Effector memory CD8-positive, alpha-beta T cell (primary cell): ENCODE data around the gene CRACR2A.
A peak's percentile ranks its signal among the peaks of the same experiment; 100 is the strongest.

Experiments
- ATAC-seq: fragments of 150-1000 bp; cut with Tn5 transposase; replicated peaks from 2 replicates; pipeline ENCODE4 v1.10.0; 2021; ENCODE audit warnings: mild to moderate bottlenecking, moderate library complexity
- DNase-seq, 3 experiments: peaks; one replicate each; pipeline ENCODE4 v3.0.0; 2021
- H3K27ac Mint-ChIP-seq, 2 donors: one replicate each; pipeline ENCODE4 v1.8.0; 2022; ENCODE audit warnings: mild to moderate bottlenecking in 2 of 2, mixed read lengths in 2 of 2, moderate library complexity in 2 of 2
- H3K27me3 Mint-ChIP-seq, 2 donors: one replicate each; pipeline ENCODE4 v1.8.0; 2022; ENCODE audit warnings: mixed read lengths in 2 of 2
- H3K36me3 Mint-ChIP-seq: one replicate; pipeline ENCODE4 v1.8.0; 2022; ENCODE audit warnings: mild to moderate bottlenecking, moderate library complexity, mixed read lengths; ENCODE audit not compliant: insufficient read depth
- H3K4me1 Mint-ChIP-seq, 2 donors: one replicate each; pipeline ENCODE4 v1.8.0; 2022; ENCODE audit warnings: low read depth in 2 of 2, mixed read lengths in 2 of 2
- H3K4me3 Mint-ChIP-seq, 2 donors: one replicate each; pipeline ENCODE4 v1.8.0; 2022; ENCODE audit warnings: mild to moderate bottlenecking in 2 of 2, mixed read lengths in 2 of 2, moderate library complexity in 2 of 2
- H3K9me3 Mint-ChIP-seq, 2 donors: one replicate each; pipeline ENCODE4 v1.8.0; 2022; ENCODE audit warnings: mixed read lengths in 2 of 2
- total RNA-seq, 9 experiments: gene quantifications; one replicate each; lab custom pipeline; 2026; lab: John Stamatoyannopoulos, UW

Gene CRACR2A, protein sequence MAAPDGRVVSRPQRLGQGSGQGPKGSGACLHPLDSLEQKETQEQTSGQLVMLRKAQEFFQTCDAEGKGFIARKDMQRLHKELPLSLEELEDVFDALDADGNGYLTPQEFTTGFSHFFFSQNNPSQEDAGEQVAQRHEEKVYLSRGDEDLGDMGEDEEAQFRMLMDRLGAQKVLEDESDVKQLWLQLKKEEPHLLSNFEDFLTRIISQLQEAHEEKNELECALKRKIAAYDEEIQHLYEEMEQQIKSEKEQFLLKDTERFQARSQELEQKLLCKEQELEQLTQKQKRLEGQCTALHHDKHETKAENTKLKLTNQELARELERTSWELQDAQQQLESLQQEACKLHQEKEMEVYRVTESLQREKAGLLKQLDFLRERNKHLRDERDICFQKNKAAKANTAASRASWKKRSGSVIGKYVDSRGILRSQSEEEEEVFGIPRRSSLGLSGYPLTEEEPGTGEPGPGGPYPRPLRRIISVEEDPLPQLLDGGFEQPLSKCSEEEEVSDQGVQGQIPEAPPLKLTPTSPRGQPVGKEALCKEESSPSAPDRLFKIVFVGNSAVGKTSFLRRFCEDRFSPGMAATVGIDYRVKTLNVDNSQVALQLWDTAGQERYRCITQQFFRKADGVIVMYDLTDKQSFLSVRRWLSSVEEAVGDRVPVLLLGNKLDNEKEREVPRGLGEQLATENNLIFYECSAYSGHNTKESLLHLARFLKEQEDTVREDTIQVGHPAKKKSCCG
- total RNA-seq: 35.8 to 94.5 (median 46.7) reads per million in 9 experiments

- H3K36me3 Mint-ChIP-seq: peaks cover 41% of the 10 kb centered on the region
- peaks cover 45 to 47% of the 10 kb centered on the region in 2 donors for H3K4me1 Mint-ChIP-seq
- DNase-seq (peak; percentile 84 to 86 (median 85)), ATAC-seq (peak; percentile 76)
- H3K4me3 Mint-ChIP-seq: peak within 1 kb of the TSS; percentile 81 to 85
- H3K27me3 Mint-ChIP-seq: no peaks in the 10 kb centered on the region
- peak within 1 kb of the TSS; percentile 96 to 99 for H3K27ac Mint-ChIP-seq
- H3K9me3 Mint-ChIP-seq: no peaks in the 10 kb centered on the region
These were observed at the start of gene CRACR2A for GRCh38 chr12:3752741-3753486. TSS of gene CRACR2A (minus strand) at chr12:3753109. CDS start at chr12:3696999, 56,110 bp downstream.

GRCh38 chr12:3797531-3798048 lies 44.7 kb upstream of the CRACR2A start:
- Mint-ChIP-seq H3K9me3 (no peaks in the 10 kb centered on the region), H3K36me3 (peaks cover 8% of the 10 kb centered on the region), H3K4me1 (peaks cover 4% of the 10 kb centered on the region in 2 donors), H3K27me3 (no peaks in the 10 kb centered on the region), H3K27ac (peak overlapping the region in 1 of 2 donors; percentile 6), H3K4me3 (no peak overlapping the region)
- ATAC-seq (no peak), DNase-seq (no peak)

- Mint-ChIP-seq H3K9me3 (no peaks in the 10 kb centered on the region), H3K27ac (no peak overlapping the region), H3K4me3 (no peak overlapping the region), H3K27me3 (no peaks in the 10 kb centered on the region), H3K4me1 (peaks cover 0 to 4% of the 10 kb centered on the region in 2 donors), H3K36me3 (peaks cover 8% of the 10 kb centered on the region)
- no peak for DNase-seq
- no peak for ATAC-seq
These were observed 42.7 kb upstream of the CRACR2A start for GRCh38 chr12:3795492-3796133.

GRCh38 chr12:3795066-3795465 lies 42.2 kb upstream of the CRACR2A start:
- no peak for DNase-seq
- no peak overlapping the region for H3K4me3 Mint-ChIP-seq
- ATAC-seq: no peak
- no peak overlapping the region for H3K27ac Mint-ChIP-seq
- H3K9me3 Mint-ChIP-seq: no peaks in the 10 kb centered on the region
- peaks cover 0 to 4% of the 10 kb centered on the region in 2 donors for H3K4me1 Mint-ChIP-seq
- H3K36me3 Mint-ChIP-seq: peaks cover 8% of the 10 kb centered on the region
- H3K27me3 Mint-ChIP-seq: no peaks in the 10 kb centered on the region

- Mint-ChIP-seq H3K9me3 (no peaks in the 10 kb centered on the region), H3K4me1 (peaks cover 0 to 3% of the 10 kb centered on the region in 2 donors), H3K36me3 (peaks cover 2% of the 10 kb centered on the region), H3K27ac (no peak overlapping the region), H3K27me3 (no peaks in the 10 kb centered on the region), H3K4me3 (no peak overlapping the region)
- ATAC-seq (no peak), DNase-seq (no peak)
These were observed 39.8 kb upstream of the CRACR2A start for GRCh38 chr12:3792623-3793288.

- DNase-seq (no peak), ATAC-seq (no peak)
- Mint-ChIP-seq H3K4me1 (no peaks in the 10 kb centered on the region), H3K4me3 (no peak overlapping the region), H3K9me3 (no peaks in the 10 kb centered on the region), H3K36me3 (no peaks in the 10 kb centered on the region), H3K27ac (no peak overlapping the region), H3K27me3 (no peaks in the 10 kb centered on the region)
These were observed 38.5 kb upstream of the CRACR2A start for GRCh38 chr12:3791256-3791874.

DNA sequence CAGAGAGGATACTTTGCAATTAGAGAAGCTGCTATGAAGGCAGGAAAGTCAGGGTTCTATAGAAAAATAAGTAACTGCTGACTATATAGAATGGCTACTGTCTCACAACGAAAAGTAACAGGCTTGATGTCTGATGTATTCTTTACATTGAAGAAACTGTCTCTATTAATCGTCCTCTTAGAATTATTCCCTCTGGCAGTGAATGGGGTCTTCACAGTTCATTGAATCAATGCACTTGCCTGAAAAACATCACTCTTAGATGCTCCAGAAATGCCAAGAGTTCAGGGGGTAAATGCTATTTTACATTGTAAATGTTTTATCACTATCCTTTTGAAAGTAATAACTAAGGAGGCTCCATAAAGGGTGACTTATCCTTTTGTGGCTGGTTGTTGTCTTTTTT lies 37.7 kb upstream of the CRACR2A start:
- H3K4me3 Mint-ChIP-seq: no peak overlapping the region
- no peak overlapping the region for H3K27ac Mint-ChIP-seq
- DNase-seq (no peak), ATAC-seq (no peak)
- no peaks in the 10 kb centered on the region for H3K4me1 Mint-ChIP-seq
- H3K27me3 Mint-ChIP-seq: no peaks in the 10 kb centered on the region
- H3K9me3 Mint-ChIP-seq: no peaks in the 10 kb centered on the region
- H3K36me3 Mint-ChIP-seq: no peaks in the 10 kb centered on the region

- DNase-seq: no peak
- no peak overlapping the region for H3K4me3 Mint-ChIP-seq
- no peaks in the 10 kb centered on the region for H3K36me3 Mint-ChIP-seq
- no peaks in the 10 kb centered on the region for H3K27me3 Mint-ChIP-seq
- no peak for ATAC-seq
- H3K27ac Mint-ChIP-seq: no peak overlapping the region
- no peaks in the 10 kb centered on the region for H3K4me1 Mint-ChIP-seq
- no peaks in the 10 kb centered on the region for H3K9me3 Mint-ChIP-seq
These were observed 36.9 kb upstream of the CRACR2A start for GRCh38 chr12:3789838-3790237.

DNA sequence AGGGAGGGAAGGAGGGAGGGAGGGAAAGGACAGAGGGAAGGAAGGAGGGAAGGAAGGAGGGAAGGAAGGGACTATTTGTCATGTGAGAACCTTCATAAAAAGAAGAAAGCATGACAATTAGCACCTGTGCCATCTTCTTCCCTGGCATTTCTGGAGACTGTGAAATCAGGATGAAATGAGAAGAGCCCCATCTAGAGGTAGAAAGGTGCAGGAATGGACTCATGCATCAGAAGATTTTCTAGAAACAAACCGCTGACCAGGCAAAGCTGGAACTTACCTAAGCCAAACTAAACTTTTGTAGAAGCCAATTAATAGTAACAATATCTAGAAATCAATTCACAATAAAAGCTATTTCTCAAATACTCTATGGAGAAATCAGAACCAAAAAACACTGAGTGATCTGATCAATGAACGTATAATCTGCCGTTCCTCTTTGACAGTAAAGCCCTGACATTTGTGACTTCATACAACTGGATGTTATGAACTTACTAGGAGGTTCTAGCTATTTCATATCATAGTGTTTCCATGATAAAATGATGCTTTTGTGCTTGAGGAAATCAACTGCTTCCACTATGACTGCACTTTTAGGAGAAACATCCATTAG lies 24.4 kb upstream of the CRACR2A start:
- H3K36me3 Mint-ChIP-seq: no peaks in the 10 kb centered on the region
- H3K27ac Mint-ChIP-seq: no peak overlapping the region
- no peaks in the 10 kb centered on the region for H3K27me3 Mint-ChIP-seq
- peaks cover 0 to 6% of the 10 kb centered on the region in 2 donors for H3K4me1 Mint-ChIP-seq
- H3K9me3 Mint-ChIP-seq: no peaks in the 10 kb centered on the region
- ATAC-seq: peak; percentile 58
- peak; percentile 11 to 24 (median 11) for DNase-seq
- H3K4me3 Mint-ChIP-seq: no peak overlapping the region

DNA sequence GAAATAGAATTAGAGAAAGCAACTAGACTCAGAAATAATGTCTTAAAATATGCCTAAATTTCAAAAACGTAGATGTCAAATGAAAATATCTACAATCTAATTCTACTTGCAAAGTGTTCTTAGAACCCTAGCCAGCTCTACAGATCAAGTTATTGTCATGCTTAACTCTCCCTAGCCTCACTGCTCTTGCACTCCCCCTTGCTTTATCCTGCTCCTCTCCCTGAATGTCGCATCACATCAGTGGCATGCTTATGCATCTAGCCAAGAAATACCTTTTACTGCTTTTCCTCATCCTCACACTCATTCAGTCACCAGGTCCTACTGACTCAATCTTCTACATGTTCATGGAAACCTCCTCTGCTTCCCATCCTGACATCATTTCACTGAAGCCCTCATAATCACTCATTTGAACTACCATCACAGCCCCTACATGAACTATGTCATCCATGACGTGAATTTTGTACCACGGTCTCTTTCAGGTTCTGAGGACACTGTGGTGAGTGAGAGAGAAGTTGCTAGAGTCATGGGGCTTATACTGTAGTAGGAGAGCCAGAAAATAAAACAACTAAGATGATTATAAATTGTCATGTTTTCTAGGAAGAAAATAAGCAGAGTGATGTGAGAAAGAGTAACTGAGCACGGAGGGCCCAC lies 22.6 kb upstream of the CRACR2A start:
- H3K27me3 Mint-ChIP-seq: no peaks in the 10 kb centered on the region
- no peaks in the 10 kb centered on the region for H3K9me3 Mint-ChIP-seq
- ATAC-seq: no peak
- peaks cover 0 to 12% of the 10 kb centered on the region in 2 donors for H3K4me1 Mint-ChIP-seq
- DNase-seq: no peak
- H3K4me3 Mint-ChIP-seq: no peak overlapping the region
- H3K27ac Mint-ChIP-seq: no peak overlapping the region
- no peaks in the 10 kb centered on the region for H3K36me3 Mint-ChIP-seq

DNA sequence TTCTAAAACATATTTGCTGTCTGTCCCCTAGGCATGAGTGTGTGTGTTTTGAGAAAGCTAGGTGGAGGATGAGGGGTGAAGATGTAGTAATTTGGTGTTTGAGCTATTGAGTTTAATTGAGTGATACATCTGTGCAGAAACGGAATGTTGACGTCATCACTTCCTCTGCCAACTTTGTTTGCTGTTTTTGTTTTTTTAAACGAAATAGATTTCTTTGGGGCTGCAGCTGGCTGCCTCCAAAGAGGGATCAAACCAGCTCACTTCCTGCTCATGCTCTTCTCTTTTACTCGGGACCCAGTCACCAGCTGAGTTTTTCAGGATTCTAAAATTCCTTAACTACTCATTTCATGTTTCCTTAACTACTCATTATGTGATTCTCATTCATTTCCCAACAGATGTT lies 19.5 kb upstream of the CRACR2A start:
- ATAC-seq (no peak), DNase-seq (no peak)
- no peak overlapping the region for H3K27ac Mint-ChIP-seq

More for the DNA sequence above, 19.5 kb upstream of the CRACR2A start:
- no peaks in the 10 kb centered on the region for H3K9me3 Mint-ChIP-seq
- H3K4me1 Mint-ChIP-seq: peaks cover 0 to 12% of the 10 kb centered on the region in 2 donors
- no peak overlapping the region for H3K4me3 Mint-ChIP-seq
- no peaks in the 10 kb centered on the region for H3K36me3 Mint-ChIP-seq
- no peaks in the 10 kb centered on the region for H3K27me3 Mint-ChIP-seq
